NB4 (cell line): ENCODE data around the gene ZNF417.
"Not testable (repeated sequence)": the region's sequence is repeated elsewhere in the genome, so short reads cannot be mapped to it uniquely, and the experiment has no call there.

Experiments used
- DNase-seq: peaks from one replicate; pipeline ENCODE4 v3.0.0; 2010; ENCODE audit warnings: low read depth
- H3K4me3 ChIP-seq: one replicate; pipeline ENCODE4 v1.5.1; 2011; ENCODE audit warnings: mild to moderate bottlenecking, low read depth, low read length, moderate library complexity
- CTCF ChIP-seq: IDR thresholded peaks from one replicate; pipeline ENCODE4 v1.5.1; 2012; ENCODE audit warnings: low read depth, low read length
- MAX ChIP-seq: IDR thresholded peaks from 2 replicates; pipeline ENCODE4 v1.6.1; 2011; ENCODE audit warnings: low read depth, low read length
- MYC ChIP-seq: IDR thresholded peaks from 2 replicates; pipeline ENCODE4 v1.6.1; 2011; ENCODE audit warnings: low read depth, low read length
- POLR2A ChIP-seq: IDR thresholded peaks from 2 replicates; pipeline ENCODE4 v1.6.1; 2011; ENCODE audit warnings: mild to moderate bottlenecking; ENCODE audit not compliant: insufficient read length; ENCODE audit errors: extremely low read depth

The ZNF417 gene

DNA sequence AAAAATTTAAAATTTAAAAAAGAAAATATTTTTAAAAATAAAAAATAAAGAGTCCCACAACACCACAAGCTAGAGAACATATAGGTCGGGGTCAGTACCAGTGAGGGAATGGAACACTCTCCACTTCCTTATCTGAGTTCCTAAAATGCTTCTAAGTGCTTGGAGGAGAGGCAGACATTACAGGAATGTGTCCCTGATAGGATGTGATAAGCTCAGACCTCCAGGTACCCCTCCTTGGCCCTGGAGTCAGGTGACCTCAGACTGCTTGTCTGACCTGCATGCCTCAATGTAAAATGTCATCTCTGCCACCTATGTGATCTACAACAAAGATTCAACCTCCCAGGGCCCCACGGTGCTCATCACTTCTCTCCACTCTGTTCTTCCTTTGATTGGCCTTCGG is 30.3 kb downstream of the ZNF417 start:
- TF ChIP-seq MYC (no peak), CTCF (no peak), MAX (no peak), POLR2A (no peak)
- no peak overlapping the region for H3K4me3 ChIP-seq
- DNase-seq: no peak

GRCh38 chr19:57873883-57874799 is 42.3 kb downstream of the ZNF417 start:
- not testable (repeated sequence) for DNase-seq, H3K4me3 ChIP-seq

DNA sequence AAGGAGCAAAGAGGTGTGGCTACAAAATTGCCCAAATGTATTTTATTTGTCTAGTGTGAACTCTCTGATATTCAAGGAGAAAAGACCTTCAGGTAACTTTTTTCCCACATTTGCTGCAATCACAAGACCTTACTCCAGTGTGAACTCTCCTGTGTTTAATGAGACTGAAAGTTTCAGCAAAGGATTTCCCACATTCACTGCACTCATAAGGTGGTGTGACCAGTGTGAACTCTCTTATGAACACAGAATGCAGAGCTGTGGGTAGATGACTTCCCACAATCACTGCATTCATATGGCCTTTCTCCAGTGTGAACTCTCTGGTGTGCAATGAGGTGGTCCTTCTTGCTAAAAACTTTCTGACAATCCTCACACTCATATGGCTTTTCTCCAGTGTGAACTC is 43.9 kb downstream of the ZNF417 start:
- no peak for DNase-seq
- TF ChIP-seq MAX (no peak), CTCF (no peak), POLR2A (no peak), MYC (no peak)
- no peak overlapping the region for H3K4me3 ChIP-seq

DNA sequence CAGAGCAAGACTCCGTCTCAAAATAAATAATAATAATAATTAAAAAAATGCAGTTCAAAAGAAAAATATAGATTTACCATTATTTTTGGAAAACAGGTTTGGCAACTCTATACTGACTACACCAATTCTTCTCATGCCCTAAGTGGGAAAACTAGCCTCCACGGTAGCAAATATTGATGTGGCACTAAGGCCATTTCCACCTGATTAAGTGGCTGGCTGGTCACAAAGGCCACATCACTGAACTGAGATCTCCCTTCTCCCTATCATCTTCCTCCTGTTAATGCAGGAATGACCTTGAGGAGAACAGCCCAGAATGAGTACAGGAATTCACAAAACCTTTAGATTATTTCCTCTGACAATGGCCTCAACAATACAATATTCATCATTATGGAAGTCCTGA is 46.2 kb downstream of the ZNF417 start:
- no peak for DNase-seq
- no peak overlapping the region for H3K4me3 ChIP-seq
- TF ChIP-seq MYC (no peak), MAX (no peak), POLR2A (no peak), CTCF (no peak)

GRCh38 chr19:57869655-57870054 is 46.7 kb downstream of the ZNF417 start:
- not testable (repeated sequence) for H3K4me3 ChIP-seq, DNase-seq

- DNase-seq: no peak
- no peak overlapping the region for H3K4me3 ChIP-seq
- TF ChIP-seq MAX: no peak
- no peak for TF ChIP-seq POLR2A
- TF ChIP-seq MYC: no peak
- no peak for TF ChIP-seq CTCF
Observed at GRCh38 chr19:57867868-57868492, 48.4 kb downstream of the ZNF417 start.
